DMS53 treated with DMSO at 0.1 percent for 48 hours (cell line): ENCODE data around the gene POPDC2.

Experiments
- DNase-seq: peaks from one replicate; lab custom pipeline; 2025; ENCODE audit not compliant: unreplicated experiment; lab: John Stamatoyannopoulos, UW

The POPDC2 gene

GRCh38 chr3:119642746-119643473, 17.5 kb downstream of the POPDC2 start:
- DNase-seq, result no peak

GRCh38 chr3:119641416-119641815, 19.0 kb downstream of the POPDC2 start:
- no peak for DNase-seq

- DNase-seq, result no peak
Measured at GRCh38 chr3:119639494-119640350, 20.7 kb downstream of the POPDC2 start.

- no peak for DNase-seq
Measured at GRCh38 chr3:119637679-119638477, 22.5 kb downstream of the POPDC2 start.

GRCh38 chr3:119636891-119637611, 23.3 kb downstream of the POPDC2 start:
- no peak for DNase-seq

GRCh38 chr3:119636249-119636648, 24.1 kb downstream of the POPDC2 start:
- DNase-seq, result no peak

GRCh38 chr3:119635719-119636118, 24.7 kb downstream of the POPDC2 start:
- no peak for DNase-seq

GRCh38 chr3:119632829-119633228, 27.6 kb downstream of the POPDC2 start:
- no peak for DNase-seq

GRCh38 chr3:119632216-119632615, 28.2 kb downstream of the POPDC2 start:
- no peak for DNase-seq

- no peak for DNase-seq
Measured at GRCh38 chr3:119631516-119631915, 28.9 kb downstream of the POPDC2 start.

- DNase-seq, result no peak
Measured at GRCh38 chr3:119630880-119631329, 29.5 kb downstream of the POPDC2 start.

GRCh38 chr3:119630128-119630879, 30.1 kb downstream of the POPDC2 start:
- no peak for DNase-seq

- DNase-seq, result no peak
Measured at GRCh38 chr3:119628816-119629445, 31.5 kb downstream of the POPDC2 start.

GRCh38 chr3:119628390-119628789, 32.0 kb downstream of the POPDC2 start:
- no peak for DNase-seq

GRCh38 chr3:119627461-119627860, 32.9 kb downstream of the POPDC2 start:
- DNase-seq, result no peak

- DNase-seq, result no peak
Measured at GRCh38 chr3:119626196-119626595, 34.2 kb downstream of the POPDC2 start.

GRCh38 chr3:119625451-119626153, 34.8 kb downstream of the POPDC2 start:
- DNase-seq, result no peak

- DNase-seq, result no peak
Measured at GRCh38 chr3:119624002-119624720, 36.2 kb downstream of the POPDC2 start.
